Keratinocyte (primary cell): ENCODE data around the gene OGA. TPM values are rescaled to one million over a fixed set of nuclear protein-coding genes. Genes with fewer than 3 reads are reported as not detected.

Experiments
- DNase-seq: peaks from one replicate; pipeline ENCODE4 v3.0.0-alpha.2; 2011; ENCODE audit warnings: low read depth, missing footprints, low spot score
- FAIRE-seq: peaks from 2 replicates; lab custom pipeline; 2011; peaks lifted over from hg19 to GRCh38; lab: Jason Lieb, UNC
- H2AFZ ChIP-seq: 2 replicates; pipeline ENCODE4 v1.6.0; 2012; ENCODE audit warnings: low read length, control low read depth, inconsistent platforms; ENCODE audit not compliant: control insufficient read depth
- H3K27ac ChIP-seq: 2 replicates; pipeline ENCODE4 v1.5.1; 2011; ENCODE audit warnings: low read length; ENCODE audit not compliant: control insufficient read depth, insufficient read depth
- H3K27me3 ChIP-seq: 3 replicates; pipeline ENCODE4 v1.6.0; 2011; ENCODE audit warnings: low read length; ENCODE audit not compliant: control insufficient read depth, insufficient read depth; ENCODE audit errors: extremely low read depth
- H3K36me3 ChIP-seq, 2 experiments: 2 replicates in 1 of 2; 3 replicates in 1 of 2; pipeline ENCODE4 v1.5.1; 2011; ENCODE audit warnings: low read length in 2 of 2, mild to moderate bottlenecking in 1 of 2; ENCODE audit not compliant: control insufficient read depth in 2 of 2, insufficient read depth in 2 of 2; ENCODE audit errors: extremely low read depth in 1 of 2
- H3K4me1 ChIP-seq: 3 replicates; pipeline ENCODE4 v1.5.1; 2011; ENCODE audit warnings: low read length; ENCODE audit not compliant: control insufficient read depth, insufficient read depth; ENCODE audit errors: extremely low read depth
- H3K4me2 ChIP-seq: 3 replicates; pipeline ENCODE4 v1.6.0; 2011; ENCODE audit warnings: low read depth, low read length; ENCODE audit not compliant: control insufficient read depth, insufficient read depth; ENCODE audit errors: extremely low read depth
- H3K4me3 ChIP-seq, 3 experiments: fragments of 200-600 bp in 1 of 3; sonication (generic) in 1 of 3; 2 replicates in 2 of 3; 3 replicates in 1 of 3; pipeline ENCODE4 v1.5.1; 2011 to 2016; ENCODE audit warnings: low read length in 3 of 3, mild to moderate bottlenecking in 3 of 3, control low read depth in 2 of 3, inconsistent platforms in 1 of 3, low read depth in 1 of 3, mixed read lengths in 1 of 3, mixed run types in 1 of 3, moderate library complexity in 1 of 3; ENCODE audit not compliant: control insufficient read depth in 2 of 3, insufficient read depth in 2 of 3; ENCODE audit errors: extremely low read depth in 1 of 3
- H3K79me2 ChIP-seq: 2 replicates; pipeline ENCODE4 v1.6.0; 2012; ENCODE audit warnings: low read length; ENCODE audit not compliant: control insufficient read depth, insufficient read depth
- H3K9ac ChIP-seq: 3 replicates; pipeline ENCODE4 v1.6.0; 2011; ENCODE audit warnings: low read length; ENCODE audit not compliant: control insufficient read depth, insufficient read depth; ENCODE audit errors: extremely low read depth
- H3K9me1 ChIP-seq: 3 replicates; pipeline ENCODE4 v1.6.0; 2011; ENCODE audit warnings: low read length; ENCODE audit not compliant: control insufficient read depth, insufficient read depth; ENCODE audit errors: extremely low read depth
- H3K9me3 ChIP-seq: 2 replicates; pipeline ENCODE4 v1.5.1; 2012; ENCODE audit warnings: low read depth, low read length; ENCODE audit not compliant: control insufficient read depth
- H4K20me1 ChIP-seq: 3 replicates; pipeline ENCODE4 v1.6.0; 2011; ENCODE audit warnings: low read length; ENCODE audit not compliant: control insufficient read depth, insufficient read depth; ENCODE audit errors: extremely low read depth
- CTCF ChIP-seq, 3 experiments: IDR thresholded peaks in 1 of 3; conservative IDR thresholded peaks in 1 of 3; optimal IDR thresholded peaks in 1 of 3; 2 replicates in 2 of 3; 3 replicates in 1 of 3; pipeline versions ENCODE3 to v1.5.1; 2011; ENCODE audit warnings: low read length in 3 of 3, mild to moderate bottlenecking in 3 of 3, moderate library complexity in 2 of 3, control low read depth in 1 of 3, inconsistent platforms in 1 of 3; ENCODE audit not compliant: insufficient read depth in 2 of 3; ENCODE audit errors: extremely low read depth in 1 of 3
- EZH2 ChIP-seq: IDR thresholded peaks from one replicate; pipeline ENCODE4 v1.6.1; 2012; ENCODE audit warnings: inconsistent platforms, mild to moderate bottlenecking, low read length, moderate library complexity
- dilution Hi-C: fragments of 300-500 bp; cut with MboI; formaldehyde crosslinking; loops from one replicate; pipeline ENCODE4 v1.7.0; 2020; ENCODE audit warnings: low sequenced_read_pairs; ENCODE audit not compliant: extremely low pct_ligation_motif_present
- polyA plus RNA-seq, 5 experiments: library from polyadenylated mRNA; depleted of rRNA in 3 of 5; stranded (reverse) in 3 of 5; stranded (forward) in 1 of 5; unstranded in 1 of 5; fragments of >200 nt; gene quantifications; 1 replicate in 1 of 5; 2 replicates in 3 of 5; 3 replicates in 1 of 5; pipeline versions ENCODE4 v1.2.1 to v1.2.3, GENCODE V29; 2011 to 2012; ENCODE audit warnings: missing spikeins in 2 of 5, low read depth in 1 of 5, low replicate concordance in 1 of 5

OGA gene
- polyA plus RNA-seq, 1 donor (not counting 4 experiments of a cell fraction or from before 2014, with no cell fraction given), result 104 TPM

GRCh38 chr10:101745074-101745696, 73.1 kb downstream of the OGA start:
- Histone ChIP-seq H3K4me2 (no peak overlapping the region), H3K79me2 (no peaks in the 10 kb centered on the region), H3K9me1 (no peaks in the 10 kb centered on the region), H3K9ac (no peak overlapping the region), H4K20me1 (no peaks in the 10 kb centered on the region), H3K27ac (no peak overlapping the region), H3K4me1 (no peaks in the 10 kb centered on the region), H2AFZ (no peak overlapping the region), H3K4me3 (no peak overlapping the region), H3K27me3 (peaks cover 11% of the 10 kb centered on the region), H3K9me3 (no peaks in the 10 kb centered on the region), H3K36me3 (no peaks in the 10 kb centered on the region)
- FAIRE-seq (no peak), DNase-seq (no peak)
- dilution Hi-C loops, result no loop called here
- TF ChIP-seq EZH2, result no peak
- TF ChIP-seq CTCF (optimal IDR thresholded peaks at IDR 0.05 in 1 of 3, IDR thresholded peaks at IDR 0.05 in 1 of 3, conservative IDR thresholded peaks at IDR 0.05 in 1 of 3; ENCODE audit: extremely low read depth in 1 of 3, insufficient read depth in 2 of 3, low read length in 3 of 3), result no peak

GRCh38 chr10:101744267-101744666, 74.0 kb downstream of the OGA start:
- H3K9me3 ChIP-seq, result no peaks in the 10 kb centered on the region
- H3K4me1 ChIP-seq, result no peaks in the 10 kb centered on the region
- H3K4me2 ChIP-seq, result no peak overlapping the region
- FAIRE-seq, result no peak
- no peaks in the 10 kb centered on the region for H4K20me1 ChIP-seq
- H3K79me2 ChIP-seq, result no peaks in the 10 kb centered on the region
- dilution Hi-C loops, result no loop called here
- H3K9me1 ChIP-seq, result no peaks in the 10 kb centered on the region
- no peak for DNase-seq
- no peak overlapping the region for H3K27ac ChIP-seq
- no peak overlapping the region for H3K9ac ChIP-seq
- no peaks in the 10 kb centered on the region for H3K36me3 ChIP-seq
- H3K4me3 ChIP-seq, result no peak overlapping the region
- no peak for TF ChIP-seq CTCF (optimal IDR thresholded peaks at IDR 0.05 in 1 of 3, IDR thresholded peaks at IDR 0.05 in 1 of 3, conservative IDR thresholded peaks at IDR 0.05 in 1 of 3; ENCODE audit: extremely low read depth in 1 of 3, insufficient read depth in 2 of 3, low read length in 3 of 3)
- no peak for TF ChIP-seq EZH2
- no peak overlapping the region for H2AFZ ChIP-seq
- peaks cover 7% of the 10 kb centered on the region for H3K27me3 ChIP-seq
